ENCODE results near the gene EXOSC5. TPM values are rescaled to one million over a fixed set of nuclear protein-coding genes. Genes with fewer than 3 reads are reported as not detected.
"Not testable (repeated sequence)": the region's sequence is repeated elsewhere in the genome, so short reads cannot be mapped to it uniquely, and the experiment has no call there.

The EXOSC5 gene
- total and polyA plus RNA-seq, 2 donors from 2014 or later, result 15.5 to 16.8 TPM

DNA sequence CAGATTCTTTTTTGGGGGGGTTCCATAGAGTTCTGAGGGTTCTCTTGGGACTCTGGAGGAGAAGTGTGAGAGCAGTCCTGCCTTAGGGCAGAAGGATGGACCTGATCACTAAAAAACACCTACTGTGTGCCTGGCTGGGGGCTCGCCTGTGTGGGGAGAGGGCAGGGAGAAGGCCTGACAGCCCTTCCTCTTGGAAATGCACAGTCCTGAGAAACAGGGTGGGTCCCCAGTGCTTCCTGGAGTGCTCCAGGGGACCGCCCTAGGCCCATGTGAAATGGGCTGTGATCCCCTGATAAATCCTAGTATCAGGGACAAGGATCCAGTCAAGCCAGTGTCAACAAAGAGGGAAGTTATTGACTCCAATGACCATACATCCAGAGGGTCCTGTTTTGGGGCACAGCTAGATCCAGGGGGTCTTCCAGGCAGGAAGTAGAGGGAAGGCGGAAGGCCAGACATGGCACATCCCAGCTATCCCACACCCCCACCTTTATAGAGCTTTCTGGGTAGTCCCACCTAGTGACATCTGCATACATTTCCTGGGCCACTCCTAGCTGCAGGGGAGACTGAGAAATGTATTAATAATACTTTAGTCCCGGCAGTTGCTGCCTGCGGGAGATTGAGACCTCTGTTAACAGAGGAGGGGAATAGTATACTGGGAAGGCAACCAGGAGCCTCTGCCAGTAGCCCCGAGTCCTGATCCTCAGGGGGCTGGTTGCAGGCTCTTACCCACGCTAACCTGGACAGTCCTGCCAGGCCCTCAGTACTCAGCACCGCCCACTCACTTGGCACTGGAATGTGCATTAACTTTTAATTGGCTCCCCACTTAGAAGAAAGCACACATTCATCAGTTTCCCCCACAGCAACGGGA, 14.2 kb upstream of the EXOSC5 start:
- H3K27me3 ChIP-seq (ENCODE audit: control insufficient read depth, insufficient read depth, low read length), result no peaks in the 10 kb centered on the region
- TF ChIP-seq CTCF (IDR thresholded peaks at IDR 0.05; ENCODE audit: borderline replicate concordance, extremely low read depth, insufficient read depth), result no peak
- intact Hi-C loops (cut with DNase I), result no loop called here
- peaks cover 0 to 8% (median 0%) of the 10 kb centered on the region in 3 donors for H3K4me1 ChIP-seq (ENCODE audit: control insufficient read depth in 2 of 3, insufficient read depth in 2 of 3, low read depth in 1 of 3, low read length in 3 of 3)
- FAIRE-seq (no peak), DNase-seq (no peak)
- no peaks in the 10 kb centered on the region for H3K9me3 ChIP-seq (ENCODE audit: control insufficient read depth in 2 of 3, insufficient read depth in 1 of 3, low read length in 3 of 3)
- no peak overlapping the region for H3K9ac ChIP-seq (ENCODE audit: low read length in 3 of 3)
- H3K4me3 ChIP-seq (ENCODE audit: low read length in 3 of 3), result no peak overlapping the region
- peaks cover 0 to 31% (median 18%) of the 10 kb centered on the region in 3 donors for H3K36me3 ChIP-seq (ENCODE audit: control insufficient read depth in 2 of 3, insufficient read depth in 3 of 3, low read length in 3 of 3)
- no peak overlapping the region for H3K27ac ChIP-seq (ENCODE audit: low read depth in 2 of 2, low read length in 2 of 2)

GRCh38 chr19:41410336-41411054, 13.3 kb upstream of the EXOSC5 start:
- no peak overlapping the region for H3K9ac ChIP-seq (ENCODE audit: low read length in 3 of 3)
- peak overlapping the region in 1 of 2 donors; percentile 63 for H3K27ac ChIP-seq (ENCODE audit: low read depth in 2 of 2, low read length in 2 of 2)
- H3K4me1 ChIP-seq (ENCODE audit: control insufficient read depth in 2 of 3, insufficient read depth in 2 of 3, low read depth in 1 of 3, low read length in 3 of 3), result peaks cover 0 to 8% (median 0%) of the 10 kb centered on the region in 3 donors
- no peaks in the 10 kb centered on the region for H3K27me3 ChIP-seq (ENCODE audit: control insufficient read depth, insufficient read depth, low read length)
- no peak overlapping the region for H3K4me3 ChIP-seq (ENCODE audit: low read length in 3 of 3)
- H3K9me3 ChIP-seq (ENCODE audit: control insufficient read depth in 2 of 3, insufficient read depth in 1 of 3, low read length in 3 of 3), result no peaks in the 10 kb centered on the region
- intact Hi-C loops (cut with DNase I), result no loop called here
- FAIRE-seq (no peak), DNase-seq (no peak)
- TF ChIP-seq CTCF (IDR thresholded peaks at IDR 0.05; ENCODE audit: borderline replicate concordance, extremely low read depth, insufficient read depth), result no peak
- H3K36me3 ChIP-seq (ENCODE audit: control insufficient read depth in 2 of 3, insufficient read depth in 3 of 3, low read length in 3 of 3), result peaks cover 0 to 29% (median 15%) of the 10 kb centered on the region in 3 donors

GRCh38 chr19:41409288-41409687, 12.1 kb upstream of the EXOSC5 start:
- FAIRE-seq (no peak), DNase-seq (no peak)
- H3K27me3 ChIP-seq (ENCODE audit: control insufficient read depth, insufficient read depth, low read length), result no peaks in the 10 kb centered on the region
- H3K4me1 ChIP-seq (ENCODE audit: control insufficient read depth in 2 of 3, insufficient read depth in 2 of 3, low read depth in 1 of 3, low read length in 3 of 3), result peaks cover 0 to 8% (median 0%) of the 10 kb centered on the region in 3 donors
- no peak overlapping the region for H3K4me3 ChIP-seq (ENCODE audit: low read length in 3 of 3)
- intact Hi-C loops (cut with DNase I), result no loop called here
- no peak for TF ChIP-seq CTCF (IDR thresholded peaks at IDR 0.05; ENCODE audit: borderline replicate concordance, extremely low read depth, insufficient read depth)
- H3K27ac ChIP-seq (ENCODE audit: low read depth in 2 of 2, low read length in 2 of 2), result peak overlapping the region; percentile 1 to 59
- H3K9ac ChIP-seq (ENCODE audit: low read length in 3 of 3), result no peak overlapping the region
- no peaks in the 10 kb centered on the region for H3K9me3 ChIP-seq (ENCODE audit: control insufficient read depth in 2 of 3, insufficient read depth in 1 of 3, low read length in 3 of 3)
- peaks cover 0 to 17% (median 8%) of the 10 kb centered on the region in 3 donors for H3K36me3 ChIP-seq (ENCODE audit: control insufficient read depth in 2 of 3, insufficient read depth in 3 of 3, low read length in 3 of 3)

DNA sequence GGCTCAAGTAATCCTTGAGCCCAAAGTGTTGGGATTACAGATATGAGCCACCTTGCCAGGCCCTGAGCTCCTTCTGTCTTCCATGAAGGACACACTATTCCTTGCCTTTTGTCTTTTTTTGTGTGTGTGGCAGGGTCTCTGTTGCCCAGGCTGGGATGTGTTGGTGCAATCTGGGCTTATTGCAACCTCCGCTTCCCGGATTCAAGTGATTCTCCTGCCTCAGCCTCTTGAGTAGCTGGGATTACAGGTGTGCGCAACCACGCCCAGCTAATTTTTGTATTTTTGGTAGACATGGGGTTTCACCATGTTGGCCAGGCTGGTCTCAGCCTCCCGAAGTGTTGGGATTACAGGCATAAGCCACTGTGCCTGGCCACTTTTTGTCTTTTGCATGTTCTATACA, 11.7 kb upstream of the EXOSC5 start:
- H3K9me3 ChIP-seq (ENCODE audit: control insufficient read depth in 2 of 3, insufficient read depth in 1 of 3, low read length in 3 of 3); H3K4me3 ChIP-seq (ENCODE audit: low read length in 3 of 3); FAIRE-seq; H3K4me1 ChIP-seq (ENCODE audit: control insufficient read depth in 2 of 3, insufficient read depth in 2 of 3, low read depth in 1 of 3, low read length in 3 of 3); DNase-seq; intact Hi-C loops (cut with DNase I); H3K9ac ChIP-seq (ENCODE audit: low read length in 3 of 3); H3K27me3 ChIP-seq (ENCODE audit: control insufficient read depth, insufficient read depth, low read length): not testable (repeated sequence)
- H3K27ac ChIP-seq (ENCODE audit: low read depth in 2 of 2, low read length in 2 of 2), result peak overlapping the region; percentile 1 to 59
- peaks cover 0 to 13% (median 4%) of the 10 kb centered on the region in 3 donors for H3K36me3 ChIP-seq (ENCODE audit: control insufficient read depth in 2 of 3, insufficient read depth in 3 of 3, low read length in 3 of 3)

Measured in kidney (tissue), 14 donors.